Activated T-cell treated with anti-CD3 and anti-CD28 coated beads for 48 hours (primary cell): ENCODE measurements around the gene RELN.

Source experiments
- DNase-seq: peaks from one replicate; pipeline ENCODE4 v3.0.0-alpha.2; 2020; ENCODE audit warnings: low read depth

RELN gene

GRCh38 chr7:103632005-103632639 is 357.3 kb downstream of the RELN start:
- no peak for DNase-seq

GRCh38 chr7:103630318-103630717 is 359.1 kb downstream of the RELN start:
- no peak for DNase-seq

DNA sequence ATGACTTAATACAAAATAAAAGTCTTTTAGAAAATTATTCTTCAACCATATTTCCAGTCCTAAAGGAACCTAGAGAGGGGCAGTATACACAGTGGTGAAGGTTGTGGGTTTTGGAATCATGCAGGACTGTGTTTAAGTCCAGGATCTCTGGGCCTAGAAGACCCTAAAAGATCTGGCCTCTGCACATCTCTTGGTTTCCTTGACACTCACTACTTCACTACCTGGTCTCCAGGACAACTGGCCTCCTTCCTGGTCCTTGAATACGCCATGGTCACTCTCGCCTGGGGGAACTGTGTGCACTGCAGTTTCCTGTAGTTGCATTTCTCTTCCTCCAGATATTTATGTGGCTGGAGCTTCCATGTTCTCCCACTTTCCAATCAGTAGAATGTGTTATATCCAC is 360.7 kb downstream of the RELN start:
- no peak for DNase-seq

GRCh38 chr7:103626776-103627175 is 362.7 kb downstream of the RELN start:
- DNase-seq, result no peak

GRCh38 chr7:103622274-103622673 is 367.2 kb downstream of the RELN start:
- no peak for DNase-seq

- DNase-seq, result no peak
These were observed 375.5 kb downstream of the RELN start for GRCh38 chr7:103613655-103614642.

DNA sequence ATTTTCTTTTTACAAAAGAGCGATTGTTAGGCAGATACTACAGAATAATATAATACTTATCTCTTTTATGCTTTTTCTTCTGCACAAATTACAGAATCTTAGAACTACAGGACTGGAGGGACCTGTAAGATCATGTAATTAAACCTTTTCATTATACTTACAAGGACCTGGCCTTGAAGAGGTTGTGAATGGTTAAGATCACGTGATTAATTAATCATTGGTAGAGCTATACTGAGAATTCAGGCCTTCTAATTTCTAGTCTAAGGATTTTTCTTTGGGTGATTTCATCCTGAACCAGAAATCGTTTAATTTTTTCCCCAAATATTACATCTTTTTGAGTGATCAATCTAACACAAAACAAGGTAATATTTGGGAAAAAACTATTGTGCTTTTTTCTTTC is 379.7 kb downstream of the RELN start:
- DNase-seq, result no peak

DNA sequence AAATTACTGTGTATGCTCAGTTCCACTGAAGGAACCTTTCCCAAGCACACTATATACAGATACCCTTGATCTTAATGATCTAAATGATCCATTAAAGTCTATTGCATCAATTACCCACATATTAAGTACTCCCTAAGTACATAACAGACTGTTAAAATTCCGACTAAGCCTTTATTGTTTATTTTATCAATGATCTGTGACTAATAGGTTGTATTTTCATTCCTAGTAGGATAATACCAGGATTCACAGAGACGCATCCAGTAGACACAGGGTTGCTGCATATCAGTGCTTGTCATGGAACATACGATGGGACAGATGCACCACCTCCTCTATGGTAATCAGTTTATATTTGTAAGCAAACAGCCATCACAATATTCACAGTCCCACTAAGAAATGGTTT is 383.8 kb downstream of the RELN start:
- DNase-seq, result no peak

GRCh38 chr7:103598326-103598905 is 391.0 kb downstream of the RELN start:
- DNase-seq, result no peak

DNA sequence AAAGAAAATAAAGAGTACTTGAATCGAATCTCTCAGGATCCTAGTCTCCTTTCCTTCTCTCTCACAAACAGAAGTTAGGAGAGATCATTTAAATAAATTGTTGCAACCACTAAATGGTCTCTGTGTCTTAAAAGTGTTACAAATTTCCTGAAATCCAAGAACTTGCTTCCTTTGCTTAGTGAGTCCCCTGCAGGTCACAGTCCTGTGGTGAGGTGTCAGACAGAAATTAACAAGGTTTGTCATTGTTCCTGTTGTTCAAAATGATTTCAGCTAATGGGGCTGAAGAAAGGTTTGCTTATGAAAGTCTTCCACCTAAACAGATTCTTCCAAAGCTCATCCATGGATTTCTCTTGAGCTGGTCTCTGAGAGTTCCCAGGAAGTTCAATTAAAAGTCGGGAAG is 391.9 kb downstream of the RELN start:
- no peak for DNase-seq

GRCh38 chr7:103594186-103594585 is 395.3 kb downstream of the RELN start:
- DNase-seq, result no peak

DNA sequence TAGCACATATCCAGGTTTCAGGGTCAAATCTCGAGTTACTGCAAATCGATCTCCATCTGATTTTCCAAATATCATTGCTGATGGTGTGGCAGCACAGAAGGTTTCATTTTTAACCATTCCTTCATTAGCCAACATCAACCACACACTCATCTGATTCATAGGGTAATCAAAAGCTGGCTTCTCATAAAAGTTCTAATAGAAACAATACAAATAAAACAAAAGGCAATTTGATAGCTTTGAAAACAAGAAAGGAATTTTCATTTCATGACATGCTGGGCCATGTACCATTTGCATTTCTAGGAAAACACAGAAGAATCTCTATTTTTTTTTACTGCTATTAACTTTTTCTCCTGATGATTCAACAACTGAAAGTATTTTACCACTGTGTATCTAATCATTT is 395.8 kb downstream of the RELN start:
- no peak for DNase-seq

DNA sequence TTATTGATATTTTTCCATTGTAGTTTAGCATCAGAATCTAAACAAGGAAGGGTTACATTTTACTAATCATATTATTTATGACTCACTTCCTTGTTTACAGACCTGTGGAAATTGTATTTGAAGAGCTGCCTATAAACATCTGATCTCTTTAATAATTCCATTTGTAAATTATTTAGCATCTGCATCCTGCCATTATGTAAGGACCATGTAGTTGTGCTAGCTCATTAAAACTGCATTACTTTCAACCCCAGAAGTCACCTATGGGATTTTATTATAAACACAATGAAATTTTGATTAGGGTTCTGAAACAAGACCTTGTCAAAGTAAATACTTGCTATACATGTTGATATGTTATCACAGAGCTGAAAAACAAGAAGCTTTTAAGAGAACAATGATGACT is 396.6 kb downstream of the RELN start:
- DNase-seq, result no peak

DNA sequence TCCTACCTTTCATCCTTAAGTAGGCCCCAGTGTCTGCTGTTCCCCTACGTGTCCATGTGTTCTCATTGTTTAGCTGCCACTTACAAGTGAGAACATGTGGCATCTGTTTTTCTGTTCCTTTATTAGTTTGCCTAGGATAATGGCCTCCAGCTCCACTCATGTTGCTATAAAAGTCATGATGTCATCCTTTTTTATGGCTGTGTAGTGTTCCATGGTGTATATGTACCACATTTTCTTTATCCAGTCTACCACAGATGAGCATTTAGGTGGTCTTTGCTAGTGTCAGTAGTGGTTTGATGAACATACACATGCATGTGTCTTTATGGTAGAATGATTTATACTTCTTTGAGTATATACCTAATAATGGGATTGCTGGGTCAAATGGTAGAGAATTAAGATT is 397.3 kb downstream of the RELN start:
- no peak for DNase-seq

DNA sequence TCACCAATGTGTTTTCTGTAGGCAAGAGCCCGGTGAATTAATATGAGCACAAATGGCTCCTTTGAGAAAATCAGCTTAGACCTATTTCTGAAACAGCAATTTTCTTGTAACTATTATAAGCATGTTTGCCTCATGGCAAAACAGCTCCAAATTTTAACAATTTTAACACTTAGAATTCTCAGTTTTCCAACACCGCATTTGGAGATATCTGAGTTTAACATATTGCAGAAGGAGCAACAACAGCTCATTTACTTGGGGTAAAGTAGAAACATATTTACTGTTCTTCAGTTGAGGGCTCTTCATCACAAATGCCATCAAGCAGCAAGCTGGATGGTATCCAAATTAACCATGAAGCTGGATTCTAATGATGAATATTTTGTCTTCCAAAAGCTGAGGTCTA is 409.4 kb downstream of the RELN start:
- no peak for DNase-seq

- no peak for DNase-seq
These were observed 412.4 kb downstream of the RELN start for GRCh38 chr7:103577059-103577458.

DNA sequence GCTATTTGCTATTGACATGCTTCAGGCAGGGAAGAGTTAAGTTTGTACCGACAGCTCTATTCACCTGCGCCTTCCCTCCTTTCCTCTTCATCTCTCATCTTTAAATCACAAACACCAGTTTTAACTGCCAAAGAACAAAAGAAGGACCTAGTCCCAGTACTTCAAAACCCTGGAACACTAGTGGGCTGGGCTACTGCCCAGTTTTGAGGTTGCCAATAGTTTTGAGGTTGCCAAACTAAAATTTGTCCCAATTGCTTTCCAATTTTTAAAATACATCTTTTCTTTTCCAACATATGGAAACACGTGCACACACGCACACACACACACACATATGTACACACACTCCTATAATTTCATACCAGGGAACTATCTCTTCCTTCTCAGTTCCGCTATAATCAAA is 412.8 kb downstream of the RELN start:
- DNase-seq, result no peak

DNA sequence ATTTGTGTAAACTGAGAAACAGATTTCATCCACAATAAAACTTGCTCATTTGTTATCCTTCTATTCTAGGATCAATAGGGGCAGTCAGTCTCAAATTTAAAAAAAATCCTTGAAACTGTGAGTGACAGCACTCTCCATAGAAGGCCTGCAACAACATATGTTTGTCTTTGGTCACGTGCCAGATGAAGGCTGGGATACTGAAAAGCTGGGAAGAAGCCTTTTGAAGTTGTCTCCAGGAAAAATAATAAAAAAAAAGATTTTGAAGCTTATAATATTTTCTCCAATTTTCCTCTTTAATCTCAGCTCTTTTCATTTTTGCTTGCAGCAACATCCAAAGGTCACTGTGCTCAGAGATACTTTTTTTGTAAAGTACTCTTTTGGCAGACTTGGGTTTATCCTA is 414.9 kb downstream of the RELN start:
- no peak for DNase-seq

- DNase-seq, result no peak
These were observed 415.9 kb downstream of the RELN start for GRCh38 chr7:103573479-103574058.

DNA sequence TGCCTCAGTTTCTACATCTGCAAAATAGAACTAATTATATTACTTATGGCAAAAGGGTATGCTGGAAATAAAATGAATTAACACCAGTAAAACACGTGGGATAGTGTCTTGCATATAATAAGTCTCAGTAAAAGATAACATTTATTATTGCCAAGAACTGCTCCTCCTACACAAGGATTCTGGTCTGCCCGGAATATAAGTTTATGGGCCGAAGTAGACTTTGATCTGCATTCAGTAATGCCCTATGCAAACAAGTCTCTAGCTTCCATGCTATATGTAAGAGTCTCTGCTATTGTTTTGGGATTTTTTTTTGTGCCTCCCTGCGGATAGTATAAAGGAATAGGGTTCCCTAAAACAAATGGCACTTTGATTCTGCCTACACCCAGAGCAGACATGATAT is 417.9 kb downstream of the RELN start:
- no peak for DNase-seq

DNA sequence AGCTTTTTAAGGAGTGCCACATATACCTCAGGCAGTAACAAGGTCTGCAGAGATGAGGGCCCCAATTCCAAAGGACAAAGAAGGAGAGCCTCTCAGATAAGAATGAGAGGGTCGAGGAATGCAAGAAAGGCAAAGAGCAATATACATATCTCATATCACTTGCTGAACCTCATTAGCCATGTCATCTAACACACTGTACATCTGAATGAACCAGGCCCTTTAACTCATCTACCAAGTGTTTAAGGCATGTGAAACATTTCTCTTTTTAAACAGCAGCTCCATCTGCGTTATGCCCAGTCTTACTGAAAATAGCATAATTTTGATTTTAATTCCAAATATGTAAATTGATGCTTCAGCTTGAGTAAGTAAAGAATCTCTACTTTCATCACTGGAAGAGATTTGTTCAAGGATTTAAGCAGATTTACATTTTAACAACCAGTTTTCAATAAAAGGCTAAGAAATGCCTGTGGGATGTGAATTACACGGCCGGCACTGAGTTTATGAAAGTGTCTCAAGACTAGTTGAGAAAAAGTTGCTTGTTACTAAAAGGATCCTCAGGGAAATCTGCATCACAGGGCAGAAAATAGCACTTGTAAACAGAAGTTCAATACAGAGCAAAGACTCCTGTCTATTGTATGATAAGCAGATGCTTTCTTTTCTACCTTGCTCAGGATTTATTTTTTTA is 419.7 kb downstream of the RELN start:
- DNase-seq, result no peak

- DNase-seq, result no peak
These were observed 425.0 kb downstream of the RELN start for GRCh38 chr7:103564416-103564815.
